IMR-90 (cell line): Measurements from ENCODE around the gene IP6K1. TPM values are rescaled to one million over a fixed set of nuclear protein-coding genes. Genes with fewer than 3 reads are reported as not detected.
A peak's percentile ranks its signal among the peaks of the same experiment; 100 is the strongest.

ENCODE experiments used
- ATAC-seq: fragments of 200-7000 bp; cut with Tn5 transposase; 2 replicates; pipeline ENCODE4 v1.9.1; 2020; ENCODE audit warnings: low read depth, mild to moderate bottlenecking, moderate library complexity
- BruUV-seq: library from RNA; stranded (reverse); fragments of 400-500 nt; replicated peaks from 2 replicates; lab custom pipeline; 2021; lab: Mats Ljungman, UMichigan
- CTCF ChIA-PET: fragments of 300-600 bp; formaldehyde crosslinking; extraction: SDS; loops from one replicate; lab custom pipeline; 2021; ENCODE audit warnings: antibody characterized with exemption; lab: Yijun Ruan, JAX
- POLR2A ChIA-PET: fragments of 300-600 bp; sonication (Branson Sonifier 250); formaldehyde crosslinking; loops from one replicate; lab custom pipeline; 2022; ENCODE audit warnings: antibody characterized with exemption; ENCODE audit not compliant: unreplicated experiment; lab: Charles Lee
- DNase-seq: peaks from one replicate; pipeline ENCODE4 v3.0.0; 2013
- H2AFZ ChIP-seq: replicated peaks from 2 replicates; pipeline ENCODE3; 2013; ENCODE audit warnings: low read length, mild to moderate bottlenecking; ENCODE audit not compliant: poor library complexity
- H2AK5ac ChIP-seq: 2 replicates; pipeline ENCODE4 v1.6.1; 2013; ENCODE audit warnings: low read depth, low read length, inconsistent platforms
- H2AK9ac ChIP-seq: replicated peaks from 2 replicates; pipeline ENCODE3; 2013; ENCODE audit warnings: mild to moderate bottlenecking, low read depth, low read length, moderate library complexity; ENCODE audit not compliant: poor library complexity
- H2BK120ac ChIP-seq: 2 replicates; pipeline ENCODE4 v1.6.1; 2013; ENCODE audit warnings: low read depth, low read length, inconsistent platforms
- H2BK15ac ChIP-seq: 3 replicates; pipeline ENCODE4 v1.6.1; 2013; ENCODE audit warnings: low read depth, low read length, inconsistent platforms
- H2BK20ac ChIP-seq: 2 replicates; pipeline ENCODE4 v1.6.1; 2013; ENCODE audit warnings: low read depth, mild to moderate bottlenecking, inconsistent platforms, low read length, moderate library complexity
- H2BK5ac ChIP-seq: 2 replicates; pipeline ENCODE4 v1.6.1; 2013; ENCODE audit warnings: mild to moderate bottlenecking, low read depth, low read length, inconsistent platforms; ENCODE audit not compliant: poor library complexity, severe bottlenecking
- H3K14ac ChIP-seq: replicated peaks from 2 replicates; pipeline ENCODE4 v1.6.1; 2013; ENCODE audit warnings: low read depth, low read length, inconsistent platforms
- H3K18ac ChIP-seq: 2 replicates; pipeline ENCODE4 v1.6.1; 2013; ENCODE audit warnings: low read depth, low read length, control low read depth
- H3K23ac ChIP-seq: 2 replicates; pipeline ENCODE4 v1.6.1; 2013; ENCODE audit warnings: low read depth, low read length, inconsistent platforms
- H3K27ac ChIP-seq: 2 replicates; pipeline ENCODE4 v1.5.1; 2013; ENCODE audit warnings: mild to moderate bottlenecking, control low read depth, low read length; ENCODE audit not compliant: insufficient read depth
- H3K27me3 ChIP-seq: 2 replicates; pipeline ENCODE4 v1.6.1; 2013; ENCODE audit warnings: low read length; ENCODE audit not compliant: control insufficient read depth, insufficient read depth
- H3K36me3 ChIP-seq: 2 replicates; pipeline ENCODE4 v1.6.1; 2013; ENCODE audit warnings: low read length, mixed read lengths; ENCODE audit not compliant: control insufficient read depth, insufficient read depth
- H3K4ac ChIP-seq: 2 replicates; pipeline ENCODE4 v1.6.1; 2013; ENCODE audit warnings: low read depth, low read length, inconsistent platforms
- H3K4me1 ChIP-seq: 2 replicates; pipeline ENCODE4 v1.6.1; 2013; ENCODE audit warnings: low read length, mixed read lengths; ENCODE audit not compliant: control insufficient read depth, insufficient read depth
- H3K4me2 ChIP-seq: 2 replicates; pipeline ENCODE4 v1.6.1; 2013; ENCODE audit warnings: low read depth, mild to moderate bottlenecking, control low read depth, low read length, moderate library complexity
- H3K4me3 ChIP-seq: 2 replicates; pipeline ENCODE4 v1.5.1; 2013; ENCODE audit warnings: low read depth, mild to moderate bottlenecking, control low read depth, low read length, moderate library complexity; ENCODE audit not compliant: insufficient read depth
- H3K56ac ChIP-seq: 2 replicates; pipeline ENCODE4 v1.6.1; 2013; ENCODE audit warnings: low read length, inconsistent platforms; ENCODE audit not compliant: insufficient read depth; ENCODE audit errors: extremely low read depth
- H3K79me1 ChIP-seq, 2 experiments: 2 replicates each; pipeline ENCODE4 v1.6.1; 2013; ENCODE audit warnings: low read length in 2 of 2, inconsistent platforms in 1 of 2, low read depth in 1 of 2
- H3K9ac ChIP-seq: 2 replicates; pipeline ENCODE4 v1.6.1; 2013; ENCODE audit warnings: low read depth, low read length, control low read depth
- H3K9me1 ChIP-seq: 2 replicates; pipeline ENCODE4 v1.6.1; 2013; ENCODE audit warnings: low read length, inconsistent platforms; ENCODE audit not compliant: insufficient read depth
- H3K9me3 ChIP-seq: 2 replicates; pipeline ENCODE4 v1.6.1; 2013; ENCODE audit warnings: low read length; ENCODE audit not compliant: control insufficient read depth, insufficient read depth
- H4K20me1 ChIP-seq: 2 replicates; pipeline ENCODE4 v1.6.1; 2013; ENCODE audit warnings: low read length, inconsistent platforms; ENCODE audit not compliant: insufficient read depth
- H4K5ac ChIP-seq: 2 replicates; pipeline ENCODE4 v1.6.1; 2013; ENCODE audit warnings: mild to moderate bottlenecking, low read depth, low read length, control low read depth
- H4K8ac ChIP-seq, 2 experiments: 2 replicates each; pipeline ENCODE4 v1.6.1; 2013; ENCODE audit warnings: low read depth in 2 of 2, low read length in 2 of 2, control low read depth in 1 of 2, inconsistent platforms in 1 of 2
- H4K91ac ChIP-seq: 2 replicates; pipeline ENCODE4 v1.6.1; 2013; ENCODE audit warnings: low read depth, low read length, inconsistent platforms; ENCODE audit not compliant: insufficient read depth
- CEBPB ChIP-seq: IDR thresholded peaks from 2 replicates; pipeline ENCODE4 v1.6.1; 2012; ENCODE audit warnings: low read depth, low read length, improper control_type of control experiment
- MAZ ChIP-seq: IDR thresholded peaks from 2 replicates; pipeline ENCODE4 v1.6.1; 2012; ENCODE audit warnings: low read depth, mild to moderate bottlenecking, low read length, improper control_type of control experiment, moderate library complexity, borderline replicate concordance
- RAD21 ChIP-seq: IDR thresholded peaks from 2 replicates; pipeline ENCODE4 v1.6.1; 2012; ENCODE audit warnings: low read length, improper control_type of control experiment
- RFX5 ChIP-seq: IDR thresholded peaks from 2 replicates; pipeline ENCODE4 v1.8.0; 2012; ENCODE audit warnings: low read depth, mild to moderate bottlenecking, low read length, moderate library complexity
- SMC3 ChIP-seq: fragments of 150-350 bp; IDR thresholded peaks from 2 replicates; pipeline ENCODE4 v1.6.1; 2016; ENCODE audit warnings: low read depth, mild to moderate bottlenecking, antibody characterized with exemption, low read length, moderate library complexity
- WGBS, 2 experiments: methylation state at CpG; one replicate each; pipeline versions ENCODE4 v1.1.5 to v1.1.7; 2013; ENCODE audit warnings: missing lambda C conversion rate in 2 of 2; ENCODE audit not compliant: insufficient read length in 1 of 2; ENCODE audit errors: extremely low coverage in 2 of 2; 5-methylcytosine and 5-hydroxymethylcytosine counted together
- dilution Hi-C: fragments of 300-500 bp; cut with HindIII; formaldehyde crosslinking; loops from one replicate; pipeline ENCODE4 v1.14.3; 2018; ENCODE audit warnings: low sequenced_read_pairs; ENCODE audit not compliant: unreplicated experiment
- in situ Hi-C: fragments of 300-500 bp; cut with MboI; formaldehyde crosslinking; loops from 3 replicates; pipeline ENCODE4 v1.14.3; 2019; ENCODE audit warnings: low sequenced_read_pairs, inconsistent platforms, mixed read lengths
- intact Hi-C: fragments of 100-400 bp; cut with micrococcal nuclease; formaldehyde crosslinking; loops from 2 replicates; pipeline ENCODE4 v1.10.0; 2022
- polyA plus RNA-seq, 3 experiments: library from polyadenylated mRNA; depleted of rRNA; stranded (reverse); fragments of >200 nt; gene quantifications; 2 replicates each; pipeline ENCODE4 v1.2.3, GENCODE V29; 2012; ENCODE audit warnings: low replicate concordance in 1 of 3
- total RNA-seq: library from RNA; depleted of rRNA; stranded (reverse); fragments of >200 nt; gene quantifications from 2 replicates; pipeline ENCODE4 v1.2.3, GENCODE V29; 2012
- TF ChIP-seq, protein P1 (sequence below): conservative IDR thresholded peaks from 2 replicates; pipeline ENCODE4 v1.5.1; 2012; ENCODE audit warnings: mild to moderate bottlenecking, low read depth, low read length, improper control_type of control experiment

Gene IP6K1
- total and polyA plus RNA-seq, 2 of the 4 experiments (the other 2 are of a cell fraction), result 28.3 to 28.7 TPM

DNA sequence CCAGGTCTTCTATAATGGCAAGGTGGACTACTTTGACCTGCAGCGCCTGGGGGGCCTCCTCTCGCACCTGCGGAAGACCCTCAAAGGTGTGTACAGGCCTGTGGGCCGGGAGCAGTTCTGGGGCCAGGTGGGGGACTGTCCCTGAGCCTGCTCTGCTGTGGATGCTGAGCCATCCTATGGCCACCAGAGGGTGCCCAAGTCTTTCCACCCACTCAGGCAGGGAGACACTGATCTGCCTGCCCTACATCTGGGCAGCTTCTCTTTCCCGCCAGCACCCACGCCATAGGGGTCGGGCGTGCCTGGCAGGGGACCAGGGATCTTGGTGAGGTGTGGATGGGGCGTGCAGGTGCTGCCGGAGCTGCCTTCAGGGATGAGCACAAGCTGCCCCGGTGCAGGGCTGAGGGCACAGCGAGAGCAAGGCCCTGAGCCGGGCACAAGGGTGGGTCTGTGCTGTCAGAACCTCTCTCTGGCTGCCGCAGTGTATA lies 82.9 kb downstream of the IP6K1 start:
- peak; percentile 79 for TF ChIP-seq SMC3
- TF ChIP-seq MAZ, result no peak
- TF ChIP-seq RAD21, result peak; percentile 87
- TF ChIP-seq RFX5, result no peak
- no peak for TF ChIP-seq CEBPB
- TF ChIP-seq, protein P1, sequence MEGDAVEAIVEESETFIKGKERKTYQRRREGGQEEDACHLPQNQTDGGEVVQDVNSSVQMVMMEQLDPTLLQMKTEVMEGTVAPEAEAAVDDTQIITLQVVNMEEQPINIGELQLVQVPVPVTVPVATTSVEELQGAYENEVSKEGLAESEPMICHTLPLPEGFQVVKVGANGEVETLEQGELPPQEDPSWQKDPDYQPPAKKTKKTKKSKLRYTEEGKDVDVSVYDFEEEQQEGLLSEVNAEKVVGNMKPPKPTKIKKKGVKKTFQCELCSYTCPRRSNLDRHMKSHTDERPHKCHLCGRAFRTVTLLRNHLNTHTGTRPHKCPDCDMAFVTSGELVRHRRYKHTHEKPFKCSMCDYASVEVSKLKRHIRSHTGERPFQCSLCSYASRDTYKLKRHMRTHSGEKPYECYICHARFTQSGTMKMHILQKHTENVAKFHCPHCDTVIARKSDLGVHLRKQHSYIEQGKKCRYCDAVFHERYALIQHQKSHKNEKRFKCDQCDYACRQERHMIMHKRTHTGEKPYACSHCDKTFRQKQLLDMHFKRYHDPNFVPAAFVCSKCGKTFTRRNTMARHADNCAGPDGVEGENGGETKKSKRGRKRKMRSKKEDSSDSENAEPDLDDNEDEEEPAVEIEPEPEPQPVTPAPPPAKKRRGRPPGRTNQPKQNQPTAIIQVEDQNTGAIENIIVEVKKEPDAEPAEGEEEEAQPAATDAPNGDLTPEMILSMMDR, result peak; percentile 88
- H3K14ac ChIP-seq, result no peak overlapping the region
- ATAC-seq (peak; percentile 96), DNase-seq (peak; percentile 62)
- H3K36me3 ChIP-seq, result peaks cover 44% of the 10 kb centered on the region
- H4K20me1 ChIP-seq, result peaks cover 7% of the 10 kb centered on the region; the same call in 1 of the 2 replicates
- no peak overlapping the region for H4K5ac ChIP-seq
- no TSS peak for BruUV-seq
- H3K27ac ChIP-seq, result no peak overlapping the region
- no peaks in the 10 kb centered on the region for H3K9me1 ChIP-seq
- no peak overlapping the region for H3K4me3 ChIP-seq
- no peaks in the 10 kb centered on the region for H3K79me1 ChIP-seq
- H3K56ac ChIP-seq, result no peak overlapping the region
- ChIA-PET CTCF (interaction anchor here (0.5 to 2.2 kb wide), 3 partner anchors 99 to 258 kb away, joined by 3 to 11 read pairs (median 3); no protein-coding TSS in a partner anchor), POLR2A (no interaction called here)
- H4K8ac ChIP-seq, result no peak overlapping the region
- no peak overlapping the region for H3K4me2 ChIP-seq
- no peak overlapping the region for H2BK5ac ChIP-seq
- H2BK120ac ChIP-seq, result no peak overlapping the region
- no peak overlapping the region for H3K18ac ChIP-seq
- no peak overlapping the region for H3K4ac ChIP-seq
- in situ Hi-C loops, result loop anchor here (5.0 kb wide), 2 partner anchors 139 to 204 kb away; no protein-coding TSS in a partner anchor
- peak overlapping the region; percentile 75 for H2AFZ ChIP-seq
- H2BK20ac ChIP-seq, result no peak overlapping the region
- H3K27me3 ChIP-seq, result no peaks in the 10 kb centered on the region
- no peak overlapping the region for H2AK5ac ChIP-seq
- H2BK15ac ChIP-seq, result no peak overlapping the region
- H4K91ac ChIP-seq, result no peak overlapping the region
- H3K23ac ChIP-seq, result no peak overlapping the region
- intact Hi-C loops, result loop anchor here (1.0 to 10.0 kb wide), 3 partner anchors 136 to 391 kb away; no protein-coding TSS in a partner anchor
- 79% methylated on average over 2 of the region's 14 CpGs; no CpG with 5 or more reads in 1 of the 2 experiments for WGBS, 2 experiments
- no peak overlapping the region for H3K9ac ChIP-seq
- no peaks in the 10 kb centered on the region for H3K4me1 ChIP-seq
- dilution Hi-C loops, result no loop called here
- peak overlapping the region; percentile 85 for H2AK9ac ChIP-seq
- H3K9me3 ChIP-seq, result no peaks in the 10 kb centered on the region
